ENCODE data around the gene BRICD5.
A peak's percentile ranks its signal among the peaks of the same experiment; 100 is the strongest.
"Not testable (repeated sequence)": the region's sequence is repeated elsewhere in the genome, so short reads cannot be mapped to it uniquely, and the experiment has no call there.

BRICD5 gene

DNA sequence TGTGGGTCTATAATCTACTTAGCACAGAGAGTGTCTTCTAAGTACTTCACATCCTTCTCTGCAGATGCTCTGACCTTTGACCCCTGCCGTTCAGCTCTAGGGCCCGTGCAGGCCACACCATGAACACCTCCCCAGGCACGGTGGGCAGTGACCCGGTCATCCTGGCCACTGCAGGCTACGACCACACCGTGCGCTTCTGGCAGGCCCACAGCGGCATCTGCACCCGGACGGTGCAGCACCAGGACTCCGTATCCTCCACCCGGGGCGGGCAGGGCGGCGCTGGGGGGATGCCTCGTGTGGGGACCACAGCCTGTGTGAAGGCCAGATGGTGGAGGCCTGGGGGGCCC, 4.7 kb downstream of the BRICD5 start:
- H3K9ac ChIP-seq (ENCODE audit: low read depth, low read length), result peak overlapping the region; percentile 91
- peaks cover 6% of the 10 kb centered on the region; the same call in 1 of the 2 replicates for H4K20me1 ChIP-seq (ENCODE audit: insufficient read depth, low read length)
- peaks cover 33% of the 10 kb centered on the region for H3K4me1 ChIP-seq (ENCODE audit: insufficient read depth, low read length)
- peak overlapping the region; percentile 80 to 89 for H3K4me3 ChIP-seq (ENCODE audit: low read depth in 1 of 2, low read length in 2 of 2)
- peaks cover 44% of the 10 kb centered on the region for H3K36me3 ChIP-seq (ENCODE audit: insufficient read depth, low read length)
- TF ChIP-seq EZH2 (IDR thresholded peaks at IDR 0.05; ENCODE audit: borderline replicate concordance, low read depth, low read length, severe bottlenecking), result no peak
- TF ChIP-seq, protein P1, sequence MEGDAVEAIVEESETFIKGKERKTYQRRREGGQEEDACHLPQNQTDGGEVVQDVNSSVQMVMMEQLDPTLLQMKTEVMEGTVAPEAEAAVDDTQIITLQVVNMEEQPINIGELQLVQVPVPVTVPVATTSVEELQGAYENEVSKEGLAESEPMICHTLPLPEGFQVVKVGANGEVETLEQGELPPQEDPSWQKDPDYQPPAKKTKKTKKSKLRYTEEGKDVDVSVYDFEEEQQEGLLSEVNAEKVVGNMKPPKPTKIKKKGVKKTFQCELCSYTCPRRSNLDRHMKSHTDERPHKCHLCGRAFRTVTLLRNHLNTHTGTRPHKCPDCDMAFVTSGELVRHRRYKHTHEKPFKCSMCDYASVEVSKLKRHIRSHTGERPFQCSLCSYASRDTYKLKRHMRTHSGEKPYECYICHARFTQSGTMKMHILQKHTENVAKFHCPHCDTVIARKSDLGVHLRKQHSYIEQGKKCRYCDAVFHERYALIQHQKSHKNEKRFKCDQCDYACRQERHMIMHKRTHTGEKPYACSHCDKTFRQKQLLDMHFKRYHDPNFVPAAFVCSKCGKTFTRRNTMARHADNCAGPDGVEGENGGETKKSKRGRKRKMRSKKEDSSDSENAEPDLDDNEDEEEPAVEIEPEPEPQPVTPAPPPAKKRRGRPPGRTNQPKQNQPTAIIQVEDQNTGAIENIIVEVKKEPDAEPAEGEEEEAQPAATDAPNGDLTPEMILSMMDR (IDR thresholded peaks at IDR 0.05; ENCODE audit: borderline replicate concordance, extremely low read depth, low read length, poor library complexity, severe bottlenecking), result no peak
- H3K79me2 ChIP-seq (ENCODE audit: insufficient read depth, low read length), result peaks cover 31% of the 10 kb centered on the region
- H2AFZ ChIP-seq (ENCODE audit: low read depth, low read length), result peak overlapping the region; percentile 99
- H3K27ac ChIP-seq (ENCODE audit: low read length), result peak overlapping the region; percentile 99
- H3K9me3 ChIP-seq (ENCODE audit: insufficient read depth, low read length, severe bottlenecking), result no peaks in the 10 kb centered on the region
- no peaks in the 10 kb centered on the region for H3K27me3 ChIP-seq (ENCODE audit: insufficient read depth, low read length, poor library complexity)
- DNase-seq (no peak), ATAC-seq (ENCODE audit: insufficient read depth, low read depth) (peak; percentile 15)
- peak overlapping the region; percentile 96 for H3K4me2 ChIP-seq (ENCODE audit: insufficient read depth, low read length)

GRCh38 chr16:2205104-2205966, 5.3 kb downstream of the BRICD5 start, which contains the start of gene MLST8:
MLST8 (plus strand) TSS chr16:2205454; CDS start chr16:2206086, 632 bp downstream.
- Histone ChIP-seq H3K4me1 (ENCODE audit: insufficient read depth, low read length) (peaks cover 33% of the 10 kb centered on the region), H2AFZ (ENCODE audit: low read depth, low read length) (peak within 1 kb of the TSS; percentile 99), H3K27ac (ENCODE audit: low read length) (peak within 1 kb of the TSS; percentile 99), H3K9ac (ENCODE audit: low read depth, low read length) (peak within 1 kb of the TSS; percentile 91), H3K27me3 (ENCODE audit: insufficient read depth, low read length, poor library complexity) (no peaks in the 10 kb centered on the region), H3K4me3 (ENCODE audit: low read depth in 1 of 2, low read length in 2 of 2) (peak within 1 kb of the TSS; percentile 80 to 89), H3K9me3 (ENCODE audit: insufficient read depth, low read length, severe bottlenecking) (no peaks in the 10 kb centered on the region), H4K20me1 (ENCODE audit: insufficient read depth, low read length) (peaks cover 5% of the 10 kb centered on the region; the same call in 1 of the 2 replicates), H3K79me2 (ENCODE audit: insufficient read depth, low read length) (peaks cover 31% of the 10 kb centered on the region), H3K4me2 (ENCODE audit: insufficient read depth, low read length) (peak within 1 kb of the TSS; percentile 96), H3K36me3 (ENCODE audit: insufficient read depth, low read length) (peaks cover 38% of the 10 kb centered on the region)
- ATAC-seq (ENCODE audit: insufficient read depth, low read depth) (peak; percentile 69), DNase-seq (peak; percentile 86)
- TF ChIP-seq, protein P1 (IDR thresholded peaks at IDR 0.05; ENCODE audit: borderline replicate concordance, extremely low read depth, low read length, poor library complexity, severe bottlenecking), result peak; percentile 30
- no peak for TF ChIP-seq EZH2 (IDR thresholded peaks at IDR 0.05; ENCODE audit: borderline replicate concordance, low read depth, low read length, severe bottlenecking)

GRCh38 chr16:2204416-2205103, 6.1 kb downstream of the BRICD5 start:
- no peaks in the 10 kb centered on the region for H3K9me3 ChIP-seq (ENCODE audit: insufficient read depth, low read length, severe bottlenecking)
- peaks cover 33% of the 10 kb centered on the region for H3K4me1 ChIP-seq (ENCODE audit: insufficient read depth, low read length)
- H3K79me2 ChIP-seq (ENCODE audit: insufficient read depth, low read length), result peaks cover 31% of the 10 kb centered on the region
- H3K36me3 ChIP-seq (ENCODE audit: insufficient read depth, low read length), result peaks cover 30% of the 10 kb centered on the region
- peak overlapping the region; percentile 80 to 89; a peak in 3 of 4 replicates for H3K4me3 ChIP-seq (ENCODE audit: low read depth in 1 of 2, low read length in 2 of 2)
- TF ChIP-seq, protein P1 (IDR thresholded peaks at IDR 0.05; ENCODE audit: borderline replicate concordance, extremely low read depth, low read length, poor library complexity, severe bottlenecking), result no peak
- TF ChIP-seq EZH2 (IDR thresholded peaks at IDR 0.05; ENCODE audit: borderline replicate concordance, low read depth, low read length, severe bottlenecking), result no peak
- no peaks in the 10 kb centered on the region for H4K20me1 ChIP-seq (ENCODE audit: insufficient read depth, low read length)
- H2AFZ ChIP-seq (ENCODE audit: low read depth, low read length), result peak overlapping the region; percentile 99
- peak overlapping the region; percentile 96 for H3K4me2 ChIP-seq (ENCODE audit: insufficient read depth, low read length)
- H3K27ac ChIP-seq (ENCODE audit: low read length), result peak overlapping the region; percentile 99
- H3K27me3 ChIP-seq (ENCODE audit: insufficient read depth, low read length, poor library complexity), result no peaks in the 10 kb centered on the region
- H3K9ac ChIP-seq (ENCODE audit: low read depth, low read length), result peak overlapping the region; percentile 91
- no peak for DNase-seq
- ATAC-seq (ENCODE audit: insufficient read depth, low read depth), result peak; percentile 8; the same call in 2 of the 3 replicates

DNA sequence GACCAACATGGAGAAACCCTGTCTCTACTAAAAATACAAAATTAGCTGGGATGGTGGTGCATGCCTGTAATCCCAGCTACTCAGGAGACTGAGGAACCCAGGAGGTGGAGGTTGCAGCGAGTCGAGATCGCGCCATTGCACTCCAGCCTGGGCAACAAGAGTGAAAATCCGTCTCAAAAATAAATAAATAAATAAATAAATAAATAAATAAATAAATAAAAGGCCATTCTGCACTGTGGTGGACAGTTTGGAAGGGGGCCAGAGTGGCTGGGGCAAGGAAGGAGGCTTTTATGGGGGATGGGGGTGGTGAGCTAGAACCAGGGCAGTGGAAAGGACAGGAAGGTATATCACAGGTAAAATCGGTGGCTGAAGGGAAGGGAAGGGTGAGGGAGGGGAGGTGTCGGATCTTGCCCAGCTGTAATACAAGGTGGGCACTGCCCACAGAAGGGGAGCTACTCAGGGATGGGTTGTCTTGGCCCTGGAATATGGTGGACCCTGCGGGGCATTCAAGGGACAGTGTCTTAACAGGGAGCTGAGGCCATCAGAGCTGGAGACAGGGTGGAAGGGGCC, 7.5 kb downstream of the BRICD5 start:
- H2AFZ ChIP-seq (ENCODE audit: low read depth, low read length); H4K20me1 ChIP-seq (ENCODE audit: insufficient read depth, low read length); DNase-seq; H3K9ac ChIP-seq (ENCODE audit: low read depth, low read length); ATAC-seq (ENCODE audit: insufficient read depth, low read depth); H3K27me3 ChIP-seq (ENCODE audit: insufficient read depth, low read length, poor library complexity); H3K27ac ChIP-seq (ENCODE audit: low read length); H3K4me3 ChIP-seq (ENCODE audit: low read depth in 1 of 2, low read length in 2 of 2); H3K4me2 ChIP-seq (ENCODE audit: insufficient read depth, low read length); H3K9me3 ChIP-seq (ENCODE audit: insufficient read depth, low read length, severe bottlenecking): not testable (repeated sequence)
- Histone ChIP-seq H3K36me3 (ENCODE audit: insufficient read depth, low read length) (peaks cover 17% of the 10 kb centered on the region), H3K79me2 (ENCODE audit: insufficient read depth, low read length) (peaks cover 29% of the 10 kb centered on the region), H3K4me1 (ENCODE audit: insufficient read depth, low read length) (peaks cover 32% of the 10 kb centered on the region)
